Activated CD8-positive, alpha-beta memory T cell treated with anti-CD3 and anti-CD28 coated beads for 4 hours (primary cell): ENCODE measurements around the gene AKR1A1.
A peak's percentile ranks its signal among the peaks of the same experiment; 100 is the strongest.
"Not testable (repeated sequence)": the region's sequence is repeated elsewhere in the genome, so short reads cannot be mapped to it uniquely, and the experiment has no call there.

ENCODE experiments used
- DNase-seq, 2 donors: peaks; one replicate each; pipeline ENCODE4 v3.0.0-alpha.2; 2020; ENCODE audit warnings: low read depth in 2 of 2

The AKR1A1 gene

GRCh38 chr1:45569962-45570581, 19.4 kb downstream of the AKR1A1 start:
- peak; percentile 50 to 56 for DNase-seq

- DNase-seq = no peak
Observed at GRCh38 chr1:45570631-45571030, 20.0 kb downstream of the AKR1A1 start.

- no peak for DNase-seq
Observed at GRCh38 chr1:45573231-45573804, 22.7 kb downstream of the AKR1A1 start.

- no peak for DNase-seq
Observed at GRCh38 chr1:45574105-45574626, 23.5 kb downstream of the AKR1A1 start.

- peak; percentile 86 to 92 for DNase-seq
Observed at GRCh38 chr1:45583264-45583665, 32.6 kb downstream of the AKR1A1 start.

GRCh38 chr1:45583666-45584350, 33.2 kb downstream of the AKR1A1 start, which contains the start of gene NASP:
Gene NASP, plus strand, starts transcription at chr1:45584041. Its CDS starts 106 bp downstream, at chr1:45584147.
- DNase-seq = peak; percentile 81 to 89

- peak; percentile 70 for DNase-seq
Observed at GRCh38 chr1:45584351-45585109, 33.9 kb downstream of the AKR1A1 start.

GRCh38 chr1:45585110-45585426, 34.4 kb downstream of the AKR1A1 start:
- no peak for DNase-seq

- no peak for DNase-seq
Observed at GRCh38 chr1:45585496-45586075, 35.0 kb downstream of the AKR1A1 start.

GRCh38 chr1:45586769-45587168, 36.1 kb downstream of the AKR1A1 start:
- no peak for DNase-seq

GRCh38 chr1:45589861-45590260, 39.2 kb downstream of the AKR1A1 start:
- no peak for DNase-seq

GRCh38 chr1:45594412-45594811, 43.8 kb downstream of the AKR1A1 start:
- DNase-seq = no peak

- not testable (repeated sequence) for DNase-seq
Observed at GRCh38 chr1:45596765-45597164, 46.1 kb downstream of the AKR1A1 start.

GRCh38 chr1:45604239-45604638, 53.6 kb downstream of the AKR1A1 start:
- no peak for DNase-seq

GRCh38 chr1:45607404-45608074, 56.9 kb downstream of the AKR1A1 start:
- no peak for DNase-seq

- DNase-seq = no peak
Observed at GRCh38 chr1:45608175-45609156, 57.8 kb downstream of the AKR1A1 start.

- no peak for DNase-seq
Observed at GRCh38 chr1:45610589-45611226, 60.1 kb downstream of the AKR1A1 start.

- no peak for DNase-seq
Observed at GRCh38 chr1:45612941-45613579, 62.4 kb downstream of the AKR1A1 start.

GRCh38 chr1:45615885-45616284, 65.3 kb downstream of the AKR1A1 start:
- DNase-seq = no peak
